Measurements from ENCODE around the gene MACROH2A2.

The MACROH2A2 gene

GRCh38 chr10:70106958-70107791 lies 54.5 kb downstream of the MACROH2A2 start:
- no peaks in the 10 kb centered on the region for H3K27me3 ChIP-seq
- H3K4me3 ChIP-seq (ENCODE audit: low read depth in 1 of 2, low read length in 1 of 2), result no peak overlapping the region
- no peak overlapping the region for H3K27ac ChIP-seq
- TF ChIP-seq CTCF (IDR thresholded peaks at IDR 0.05), result no peak
- no peaks in the 10 kb centered on the region for H3K4me1 ChIP-seq (ENCODE audit: control insufficient read depth in 1 of 2, insufficient read depth in 1 of 2, low read depth in 1 of 2, low read length in 1 of 2)
- H3K36me3 ChIP-seq, result no peaks in the 10 kb centered on the region
- H3K9me3 ChIP-seq, result no peaks in the 10 kb centered on the region

GRCh38 chr10:70109064-70109729 lies 56.6 kb downstream of the MACROH2A2 start:
- H3K4me1 ChIP-seq (ENCODE audit: control insufficient read depth in 1 of 2, insufficient read depth in 1 of 2, low read depth in 1 of 2, low read length in 1 of 2), result no peaks in the 10 kb centered on the region

GRCh38 chr10:70111496-70111895 lies 58.9 kb downstream of the MACROH2A2 start:
- H3K27me3 ChIP-seq, result no peaks in the 10 kb centered on the region
- no peak for TF ChIP-seq CTCF (IDR thresholded peaks at IDR 0.05)
- H3K4me1 ChIP-seq (ENCODE audit: control insufficient read depth in 1 of 2, insufficient read depth in 1 of 2, low read depth in 1 of 2, low read length in 1 of 2), result no peaks in the 10 kb centered on the region
- no peaks in the 10 kb centered on the region for H3K9me3 ChIP-seq
- H3K4me3 ChIP-seq (ENCODE audit: low read depth in 1 of 2, low read length in 1 of 2), result no peak overlapping the region
- H3K27ac ChIP-seq, result no peak overlapping the region
- no peaks in the 10 kb centered on the region for H3K36me3 ChIP-seq

More at GRCh38 chr10:70109064-70109729, 56.6 kb downstream of the MACROH2A2 start:
- Histone ChIP-seq H3K9me3 (no peaks in the 10 kb centered on the region), H3K27me3 (no peaks in the 10 kb centered on the region), H3K36me3 (no peaks in the 10 kb centered on the region), H3K4me3 (ENCODE audit: low read depth in 1 of 2, low read length in 1 of 2) (no peak overlapping the region), H3K27ac (no peak overlapping the region)
- no peak for TF ChIP-seq CTCF (IDR thresholded peaks at IDR 0.05)

- Histone ChIP-seq H3K4me1 (ENCODE audit: control insufficient read depth in 1 of 2, insufficient read depth in 1 of 2, low read depth in 1 of 2, low read length in 1 of 2) (no peaks in the 10 kb centered on the region), H3K9me3 (no peaks in the 10 kb centered on the region), H3K36me3 (no peaks in the 10 kb centered on the region), H3K27ac (no peak overlapping the region), H3K27me3 (no peaks in the 10 kb centered on the region), H3K4me3 (ENCODE audit: low read depth in 1 of 2, low read length in 1 of 2) (no peak overlapping the region)
- TF ChIP-seq CTCF (IDR thresholded peaks at IDR 0.05), result no peak
Measured at GRCh38 chr10:70112071-70112470, 59.4 kb downstream of the MACROH2A2 start.

GRCh38 chr10:70114902-70115301 lies 62.3 kb downstream of the MACROH2A2 start:
- H3K4me3 ChIP-seq (ENCODE audit: low read depth in 1 of 2, low read length in 1 of 2), result no peak overlapping the region
- H3K9me3 ChIP-seq, result no peaks in the 10 kb centered on the region
- H3K36me3 ChIP-seq, result no peaks in the 10 kb centered on the region
- no peaks in the 10 kb centered on the region for H3K4me1 ChIP-seq (ENCODE audit: control insufficient read depth in 1 of 2, insufficient read depth in 1 of 2, low read depth in 1 of 2, low read length in 1 of 2)
- no peak for TF ChIP-seq CTCF (IDR thresholded peaks at IDR 0.05)
- H3K27ac ChIP-seq, result no peak overlapping the region
- no peaks in the 10 kb centered on the region for H3K27me3 ChIP-seq

All from neutrophil (primary cell).